K562 (cell line): ENCODE results near the gene CGREF1.

Experiments used
- ELF2 ChIP-seq: fragments of 250-450 bp; sonication (Bioruptor Pico); IDR thresholded peaks from 2 replicates; pipeline ENCODE4 v1.5.0; 2021; ENCODE audit warnings: mild to moderate bottlenecking
- JUND ChIP-seq, 2 experiments: IDR thresholded peaks; 2 replicates in 1 of 2; 3 replicates in 1 of 2; pipeline ENCODE4 v1.6.1; 2011; ENCODE audit warnings: borderline replicate concordance in 2 of 2, low read depth in 2 of 2, low read length in 2 of 2, improper control_type of control experiment in 1 of 2, missing biosample characterization in 1 of 2, missing genetic modification characterization in 1 of 2, missing genetic modification reagents in 1 of 2
- NR3C1 ChIP-seq: sonication (generic); formaldehyde crosslinking; IDR thresholded peaks from 2 replicates; pipeline ENCODE4 v1.8.1; 2022; ENCODE audit warnings: missing genetic modification reagents
- SMARCA5 ChIP-seq: fragments of 450-650 bp; IDR thresholded peaks from 2 replicates; pipeline ENCODE4 v1.6.1; 2016
- SP2 ChIP-seq: IDR thresholded peaks from 2 replicates; pipeline ENCODE4 v1.6.1; 2011; ENCODE audit warnings: mild to moderate bottlenecking, low read depth, low read length, moderate library complexity; ENCODE audit not compliant: poor library complexity, severe bottlenecking; ENCODE audit errors: extremely low read depth
- ZC3H11A ChIP-seq: IDR thresholded peaks from 2 replicates; pipeline ENCODE4 v1.6.1; 2012; ENCODE audit warnings: low read depth, low read length, improper control_type of control experiment
- ZNF121 ChIP-seq: sonication (generic); formaldehyde crosslinking; conservative IDR thresholded peaks from 2 replicates; pipeline ENCODE4 v1.8.0; 2022; ENCODE audit warnings: missing genetic modification reagents
- ZNF354B ChIP-seq: fragments of 250-450 bp; sonication (Bioruptor Pico); IDR thresholded peaks from 2 replicates; pipeline ENCODE4 v1.4.0; 2020
- TF ChIP-seq, protein P1 (sequence below): fragments of 250-450 bp; sonication (Bioruptor Pico); IDR thresholded peaks from 2 replicates; pipeline ENCODE4 v1.8.0; 2022; ENCODE audit warnings: moderate library complexity, mild to moderate bottlenecking, inconsistent platforms

DNA sequence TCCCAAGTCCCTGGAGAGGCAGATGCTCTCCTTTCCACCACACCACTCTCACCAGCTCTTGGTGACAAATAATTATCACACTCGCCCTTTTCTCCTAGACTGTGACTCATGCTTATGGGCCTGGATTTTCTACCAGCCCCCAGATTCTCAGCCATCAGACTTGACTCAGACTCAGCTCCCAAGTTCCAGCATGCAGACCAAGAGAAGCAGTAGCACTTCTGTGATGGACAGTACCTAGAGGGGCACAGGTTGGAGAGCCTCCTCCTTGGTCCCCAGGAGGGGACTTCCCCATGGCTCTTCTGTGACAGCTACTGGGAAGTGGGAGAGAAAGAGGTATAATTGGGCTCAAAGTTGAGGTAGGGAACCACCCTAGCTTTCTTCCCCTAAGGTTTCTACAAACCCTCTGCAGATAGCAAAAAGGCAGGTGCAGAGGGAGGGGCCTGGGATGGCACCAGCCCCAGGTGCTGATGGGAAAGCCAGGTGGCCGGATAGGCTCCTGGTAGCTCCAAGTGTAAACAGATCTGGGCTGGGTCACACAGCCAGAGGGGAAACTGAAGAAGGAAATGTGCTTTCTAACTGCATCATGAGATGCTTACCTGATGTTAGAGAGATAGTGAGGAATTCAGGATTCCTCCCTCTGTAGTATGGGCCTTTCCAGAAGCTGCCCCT lies 34.0 kb upstream of the CGREF1 start:
- no peak for TF ChIP-seq ELF2
- TF ChIP-seq, protein P1, sequence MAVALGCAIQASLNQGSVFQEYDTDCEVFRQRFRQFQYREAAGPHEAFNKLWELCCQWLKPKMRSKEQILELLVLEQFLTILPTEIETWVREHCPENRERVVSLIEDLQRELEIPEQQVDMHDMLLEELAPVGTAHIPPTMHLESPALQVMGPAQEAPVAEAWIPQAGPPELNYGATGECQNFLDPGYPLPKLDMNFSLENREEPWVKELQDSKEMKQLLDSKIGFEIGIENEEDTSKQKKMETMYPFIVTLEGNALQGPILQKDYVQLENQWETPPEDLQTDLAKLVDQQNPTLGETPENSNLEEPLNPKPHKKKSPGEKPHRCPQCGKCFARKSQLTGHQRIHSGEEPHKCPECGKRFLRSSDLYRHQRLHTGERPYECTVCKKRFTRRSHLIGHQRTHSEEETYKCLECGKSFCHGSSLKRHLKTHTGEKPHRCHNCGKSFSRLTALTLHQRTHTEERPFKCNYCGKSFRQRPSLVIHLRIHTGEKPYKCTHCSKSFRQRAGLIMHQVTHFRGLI (CRISPR knock-in tag): no peak
- TF ChIP-seq NR3C1 (CRISPR knock-in tag): no peak
- no peak for TF ChIP-seq ZNF121 (CRISPR knock-in tag)
- TF ChIP-seq SMARCA5: no peak
- TF ChIP-seq SP2: no peak
- no peak for TF ChIP-seq ZNF354B (CRISPR knock-in tag)
- TF ChIP-seq JUND (IDR thresholded peaks at IDR 0.05; ENCODE audit: borderline replicate concordance, low read depth, low read length): no peak
- TF ChIP-seq JUND (tag; IDR thresholded peaks at IDR 0.05; ENCODE audit: borderline replicate concordance, low read depth, low read length): no peak
- no peak for TF ChIP-seq ZC3H11A
